Fibroblast of villous mesenchyme (primary cell): ENCODE measurements around the gene MVB12B. TPM values are rescaled to one million over a fixed set of nuclear protein-coding genes. Genes with fewer than 3 reads are reported as not detected.

Source experiments
- DNase-seq: peaks from one replicate; pipeline ENCODE4 v3.0.0-alpha.2; 2010; ENCODE audit warnings: low read depth
- H3K4me3 ChIP-seq: 2 replicates; pipeline ENCODE4 v1.5.1; 2011; ENCODE audit warnings: low read depth, mild to moderate bottlenecking, low read length
- CTCF ChIP-seq: IDR thresholded peaks from 2 replicates; pipeline ENCODE4 v1.5.1; 2012; ENCODE audit warnings: low read depth, mild to moderate bottlenecking, low read length; ENCODE audit not compliant: insufficient read depth
- total RNA-seq: library from RNA; depleted of rRNA; stranded (reverse); fragments of >200 nt; gene quantifications from 2 replicates; pipeline ENCODE4 v1.2.3, GENCODE V29; 2012

MVB12B gene
- total RNA-seq, 1 donor = 3.5 TPM

DNA sequence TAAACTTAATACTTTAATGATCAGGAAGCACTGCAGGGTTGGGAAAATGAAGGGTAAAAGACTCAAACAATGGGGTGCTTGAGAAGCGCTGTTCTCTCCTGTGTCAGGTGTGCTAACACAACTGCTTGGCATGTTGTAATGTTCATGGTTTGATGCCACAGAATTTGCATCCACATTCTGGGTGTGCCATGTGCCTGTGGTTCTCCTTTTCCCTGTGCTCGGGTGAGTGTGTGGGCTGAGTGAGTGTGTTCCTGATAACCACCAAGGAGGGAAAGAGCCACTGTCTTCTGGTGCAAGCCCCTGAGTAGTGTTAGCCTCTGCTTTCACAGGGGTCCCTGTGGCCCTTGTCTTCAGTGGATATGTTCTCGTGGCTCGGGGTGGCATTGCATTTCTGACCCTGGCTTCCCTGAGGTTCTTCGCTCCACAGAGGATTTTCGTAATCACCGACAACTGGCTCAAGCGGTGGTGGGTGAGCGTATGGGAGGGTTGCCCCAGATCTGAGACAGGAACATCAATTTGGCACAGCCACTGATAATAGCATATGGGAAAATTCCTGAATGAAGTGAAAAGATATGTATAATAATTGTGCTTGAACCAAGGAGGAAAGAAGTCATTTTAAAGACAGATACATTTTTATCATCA, 102.0 kb downstream of the MVB12B start:
- DNase-seq = no peak
- TF ChIP-seq CTCF = no peak
- no peak overlapping the region for H3K4me3 ChIP-seq

DNA sequence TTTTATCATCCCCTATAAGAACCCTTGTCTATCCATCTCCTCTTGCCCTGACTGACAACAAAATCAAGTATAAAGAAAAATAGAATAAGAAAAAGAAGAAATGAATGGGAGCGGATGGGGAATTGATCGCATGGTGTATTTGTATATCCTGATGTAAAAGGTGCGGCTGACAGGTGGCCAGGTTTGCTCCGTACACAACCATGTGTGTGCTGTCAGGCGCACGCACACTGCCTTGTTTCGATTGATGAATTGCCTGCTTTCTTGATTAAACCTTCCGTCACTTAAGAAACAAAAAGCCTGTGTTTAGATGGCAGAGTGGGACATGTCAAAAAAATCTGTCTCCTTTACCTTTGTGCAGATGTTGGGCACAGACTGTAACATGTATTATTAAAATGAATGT, 102.6 kb downstream of the MVB12B start:
- H3K4me3 ChIP-seq = no peak overlapping the region
- no peak for TF ChIP-seq CTCF
- no peak for DNase-seq

DNA sequence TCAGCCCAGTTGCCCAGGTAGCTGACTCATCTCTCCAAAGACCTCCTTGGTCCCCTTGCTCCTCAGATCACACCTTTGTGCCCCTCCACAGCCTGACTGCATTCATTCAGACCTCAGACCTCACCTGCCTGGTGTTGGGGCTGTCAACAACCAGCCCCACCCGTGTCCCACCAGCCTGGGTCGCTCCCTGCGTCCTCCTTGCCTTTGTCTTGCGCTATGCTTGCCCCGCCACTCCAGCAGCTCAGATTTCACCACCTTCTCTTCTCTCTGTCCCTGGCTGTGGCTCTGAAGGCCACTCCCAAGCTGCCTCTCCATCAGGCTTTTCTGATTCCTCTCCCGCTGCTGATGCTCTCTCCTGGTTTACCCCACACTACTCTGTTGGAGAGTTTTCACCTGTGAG, 103.5 kb downstream of the MVB12B start:
- no peak for DNase-seq
- H3K4me3 ChIP-seq = no peak overlapping the region
- TF ChIP-seq CTCF = no peak

DNA sequence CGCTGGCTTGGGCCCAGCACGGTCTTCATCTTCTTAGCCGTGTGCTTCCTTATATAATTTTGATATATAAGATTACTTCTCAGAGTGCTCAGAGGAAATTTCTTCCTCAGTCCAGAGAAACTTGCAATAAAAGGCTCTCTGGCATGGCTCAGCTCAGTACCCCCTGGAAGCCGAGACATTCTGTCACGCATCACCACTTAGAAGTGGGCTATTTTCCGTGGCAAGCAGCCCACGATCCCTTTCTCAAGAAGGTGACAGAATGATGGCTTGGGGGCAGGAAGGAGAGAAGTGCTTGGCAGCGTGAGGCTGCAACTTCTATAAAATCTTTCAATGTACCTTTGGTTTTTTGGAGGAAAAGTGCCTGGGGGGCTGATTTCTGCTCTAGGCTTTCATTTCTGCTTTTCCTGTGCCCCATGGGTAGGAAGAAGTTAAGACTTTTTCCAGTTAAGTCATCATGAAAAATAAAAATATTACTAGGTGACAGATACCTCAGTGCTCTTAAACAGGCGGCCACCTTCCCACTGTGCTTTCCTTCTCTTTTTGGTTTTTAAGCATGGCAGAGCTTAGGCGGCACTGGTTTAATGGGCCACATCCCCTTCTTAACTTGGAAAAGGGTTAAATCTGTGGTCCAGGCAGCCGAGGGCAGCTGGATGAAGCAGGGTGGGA, 104.6 kb downstream of the MVB12B start:
- DNase-seq = no peak
- no peak overlapping the region for H3K4me3 ChIP-seq
- TF ChIP-seq CTCF = no peak

GRCh38 chr9:126432659-126433058, 106.0 kb downstream of the MVB12B start:
- H3K4me3 ChIP-seq = no peak overlapping the region
- no peak for TF ChIP-seq CTCF

GRCh38 chr9:126435105-126435504, 108.5 kb downstream of the MVB12B start:
- no peak for TF ChIP-seq CTCF
- no peak overlapping the region for H3K4me3 ChIP-seq
- DNase-seq = no peak

More at GRCh38 chr9:126432659-126433058, 106.0 kb downstream of the MVB12B start:
- DNase-seq = no peak

DNA sequence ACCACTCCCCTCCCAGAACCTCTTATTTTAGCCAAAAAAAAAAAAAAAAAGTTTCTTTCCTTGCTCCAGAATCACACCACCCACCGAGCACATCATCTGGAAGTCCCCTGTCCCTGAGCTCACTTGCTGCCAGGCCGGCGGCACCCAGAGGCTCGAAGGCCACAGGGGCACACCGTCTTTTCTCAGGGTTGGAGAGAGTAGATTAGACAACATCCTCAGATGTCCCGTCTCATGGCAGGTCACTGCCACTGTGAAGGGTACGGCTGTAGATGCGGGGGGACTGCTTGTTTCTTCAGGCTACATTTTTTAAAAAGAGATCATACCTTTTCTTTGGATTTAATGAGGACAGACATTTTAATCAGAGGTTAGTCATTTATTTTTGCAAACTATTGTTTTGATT, 109.0 kb downstream of the MVB12B start:
- TF ChIP-seq CTCF = no peak
- DNase-seq = no peak

More for the DNA sequence above, 109.0 kb downstream of the MVB12B start:
- no peak overlapping the region for H3K4me3 ChIP-seq
